ENCODE measurements around the gene MORN3.

GRCh38 chr12:121634836-121635235 lies 34.6 kb downstream of the MORN3 start:
- TF ChIP-seq GTF3C2 (IDR thresholded peaks at IDR 0.05; ENCODE audit: borderline replicate concordance, extremely low read depth, insufficient read length) = no peak
- no peak for TF ChIP-seq USF1 (CRISPR knock-in tag; IDR thresholded peaks at IDR 0.05)
- no peak for TF ChIP-seq RB1 (IDR thresholded peaks at IDR 0.05; ENCODE audit: low read depth)
- TF ChIP-seq MXI1 (IDR thresholded peaks at IDR 0.05; ENCODE audit: low read depth, low read length) = no peak
- no peak for TF ChIP-seq ZNF175 (CRISPR knock-in tag; IDR thresholded peaks at IDR 0.05; ENCODE audit: low read depth)
- no peak for TF ChIP-seq CTCF (IDR thresholded peaks at IDR 0.05 in 2 of 3, conservative IDR thresholded peaks at IDR 0.05 in 1 of 3; ENCODE audit: insufficient read depth in 2 of 3, low read depth in 1 of 3, low read length in 3 of 3)
- no peak for TF ChIP-seq MAFK (IDR thresholded peaks at IDR 0.05; ENCODE audit: low read length)
- no peak for TF ChIP-seq POLR2A (conservative IDR thresholded peaks at IDR 0.05)
- no peak for TF ChIP-seq TAF1 (IDR thresholded peaks at IDR 0.05; ENCODE audit: control insufficient read depth, extremely low read depth, insufficient read depth, low read length, severe bottlenecking)
- TF ChIP-seq CCAR2 (IDR thresholded peaks at IDR 0.05; ENCODE audit: low read depth, low read length) = no peak
- TF ChIP-seq FOXK1 (CRISPR knock-in tag; IDR thresholded peaks at IDR 0.05; ENCODE audit: borderline replicate concordance) = no peak
- TF ChIP-seq POLR2AphosphoS5 (IDR thresholded peaks at IDR 0.05; ENCODE audit: control insufficient read depth, insufficient read depth, low read depth, low read length) = no peak
- TF ChIP-seq KDM4B (IDR thresholded peaks at IDR 0.05; ENCODE audit: borderline replicate concordance in 2 of 2, low read depth in 1 of 2) = no peak
- TF ChIP-seq GABPB1 (CRISPR knock-in tag; IDR thresholded peaks at IDR 0.05) = no peak
